Measurements from ENCODE around the gene SFTA2.

- TF ChIP-seq, protein P1, sequence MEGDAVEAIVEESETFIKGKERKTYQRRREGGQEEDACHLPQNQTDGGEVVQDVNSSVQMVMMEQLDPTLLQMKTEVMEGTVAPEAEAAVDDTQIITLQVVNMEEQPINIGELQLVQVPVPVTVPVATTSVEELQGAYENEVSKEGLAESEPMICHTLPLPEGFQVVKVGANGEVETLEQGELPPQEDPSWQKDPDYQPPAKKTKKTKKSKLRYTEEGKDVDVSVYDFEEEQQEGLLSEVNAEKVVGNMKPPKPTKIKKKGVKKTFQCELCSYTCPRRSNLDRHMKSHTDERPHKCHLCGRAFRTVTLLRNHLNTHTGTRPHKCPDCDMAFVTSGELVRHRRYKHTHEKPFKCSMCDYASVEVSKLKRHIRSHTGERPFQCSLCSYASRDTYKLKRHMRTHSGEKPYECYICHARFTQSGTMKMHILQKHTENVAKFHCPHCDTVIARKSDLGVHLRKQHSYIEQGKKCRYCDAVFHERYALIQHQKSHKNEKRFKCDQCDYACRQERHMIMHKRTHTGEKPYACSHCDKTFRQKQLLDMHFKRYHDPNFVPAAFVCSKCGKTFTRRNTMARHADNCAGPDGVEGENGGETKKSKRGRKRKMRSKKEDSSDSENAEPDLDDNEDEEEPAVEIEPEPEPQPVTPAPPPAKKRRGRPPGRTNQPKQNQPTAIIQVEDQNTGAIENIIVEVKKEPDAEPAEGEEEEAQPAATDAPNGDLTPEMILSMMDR (IDR thresholded peaks at IDR 0.05; ENCODE audit: control extremely low read depth in 1 of 3, insufficient read depth in 1 of 3, low read depth in 1 of 3, low read length in 3 of 3) = peak in 2 of 3 experiments; percentile 64 to 83; a peak in 3 of 4 replicates
- TF ChIP-seq SP2 (IDR thresholded peaks at IDR 0.05; ENCODE audit: low read length) (no peak), EP300 (IDR thresholded peaks at IDR 0.05; ENCODE audit: borderline replicate concordance in 1 of 2, low read depth in 2 of 2, low read length in 2 of 2) (no peak), EZH2 (IDR thresholded peaks at IDR 0.05; ENCODE audit: low read depth, low read length, severe bottlenecking) (no peak), RFX5 (IDR thresholded peaks at IDR 0.05; ENCODE audit: borderline replicate concordance, low read depth, low read length) (no peak)
- TF ChIP-seq, protein P2, sequence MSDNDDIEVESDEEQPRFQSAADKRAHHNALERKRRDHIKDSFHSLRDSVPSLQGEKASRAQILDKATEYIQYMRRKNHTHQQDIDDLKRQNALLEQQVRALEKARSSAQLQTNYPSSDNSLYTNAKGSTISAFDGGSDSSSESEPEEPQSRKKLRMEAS (IDR thresholded peaks at IDR 0.05) = no peak
- TF ChIP-seq, protein P3, sequence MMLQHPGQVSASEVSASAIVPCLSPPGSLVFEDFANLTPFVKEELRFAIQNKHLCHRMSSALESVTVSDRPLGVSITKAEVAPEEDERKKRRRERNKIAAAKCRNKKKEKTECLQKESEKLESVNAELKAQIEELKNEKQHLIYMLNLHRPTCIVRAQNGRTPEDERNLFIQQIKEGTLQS (IDR thresholded peaks at IDR 0.05; ENCODE audit: insufficient read depth, low read depth, low read length) = no peak
- TF ChIP-seq, protein P4, sequence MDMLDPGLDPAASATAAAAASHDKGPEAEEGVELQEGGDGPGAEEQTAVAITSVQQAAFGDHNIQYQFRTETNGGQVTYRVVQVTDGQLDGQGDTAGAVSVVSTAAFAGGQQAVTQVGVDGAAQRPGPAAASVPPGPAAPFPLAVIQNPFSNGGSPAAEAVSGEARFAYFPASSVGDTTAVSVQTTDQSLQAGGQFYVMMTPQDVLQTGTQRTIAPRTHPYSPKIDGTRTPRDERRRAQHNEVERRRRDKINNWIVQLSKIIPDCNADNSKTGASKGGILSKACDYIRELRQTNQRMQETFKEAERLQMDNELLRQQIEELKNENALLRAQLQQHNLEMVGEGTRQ (IDR thresholded peaks at IDR 0.05; ENCODE audit: low read length) = no peak
These were observed 16.4 kb downstream of the SFTA2 start for GRCh38 chr6:30915591-30915946.
